H1 (cell line): ENCODE results near the gene AHRR. TPM values are rescaled to one million over a fixed set of nuclear protein-coding genes. Genes with fewer than 3 reads are reported as not detected.

Source experiments
- CTCF ChIA-PET: fragments of 300-600 bp; sonication (Branson Sonifier 250); formaldehyde crosslinking; loops from one replicate; lab custom pipeline; 2021; ENCODE audit not compliant: partially characterized antibody; lab: Charles Lee
- POLR2A ChIA-PET: fragments of 300-600 bp; sonication (Branson Sonifier 250); formaldehyde crosslinking; loops from one replicate; lab custom pipeline; 2021; ENCODE audit warnings: inconsistent platforms; ENCODE audit not compliant: partially characterized antibody; lab: Charles Lee
- DNase-seq, 2 experiments: peaks; one replicate each; pipeline versions ENCODE4 v3.0.0 to v3.0.0-alpha.2; 2010 to 2022; ENCODE audit warnings: low spot score in 2 of 2, low read depth in 1 of 2, mixed read lengths in 1 of 2
- FAIRE-seq: peaks from 2 replicates; lab custom pipeline; 2011; peaks lifted over from hg19 to GRCh38; lab: Jason Lieb, UNC
- H2AFZ ChIP-seq: 2 replicates; pipeline ENCODE4 v1.8.1; 2012; ENCODE audit warnings: low read length, inconsistent platforms
- H2AK5ac ChIP-seq: 2 replicates; pipeline ENCODE4 v1.6.1; 2013; ENCODE audit warnings: low read depth, low read length
- H2BK120ac ChIP-seq: replicated peaks from 2 replicates; pipeline ENCODE3; 2013; ENCODE audit warnings: low read depth, low read length, inconsistent platforms
- H2BK12ac ChIP-seq: 2 replicates; pipeline ENCODE4 v1.6.1; 2013; ENCODE audit warnings: low read depth, low read length
- H2BK15ac ChIP-seq: 2 replicates; pipeline ENCODE4 v1.6.1; 2013; ENCODE audit warnings: low read length
- H2BK20ac ChIP-seq: 2 replicates; pipeline ENCODE4 v1.6.1; 2013; ENCODE audit warnings: low read length
- H2BK5ac ChIP-seq: 2 replicates; pipeline ENCODE4 v1.6.1; 2013; ENCODE audit warnings: low read depth, low read length
- H3K14ac ChIP-seq: 2 replicates; pipeline ENCODE4 v1.6.1; 2013; ENCODE audit warnings: inconsistent platforms; ENCODE audit not compliant: insufficient read length
- H3K18ac ChIP-seq: 2 replicates; pipeline ENCODE4 v1.6.1; 2013; ENCODE audit warnings: low read length; ENCODE audit errors: extremely low read depth
- H3K23ac ChIP-seq: 2 replicates; pipeline ENCODE4 v1.6.1; 2013; ENCODE audit warnings: inconsistent platforms; ENCODE audit not compliant: insufficient read length
- H3K23me2 ChIP-seq: 2 replicates; pipeline ENCODE4 v1.6.1; 2013; ENCODE audit warnings: low read depth, low read length
- H3K27ac ChIP-seq: 2 replicates; pipeline ENCODE4 v1.6.1; 2011; ENCODE audit warnings: low read depth, low read length, inconsistent platforms
- H3K27me3 ChIP-seq, 4 experiments: replicated peaks in 1 of 4; 1 replicate in 1 of 4; 2 replicates in 3 of 4; pipeline versions ENCODE4 v1.6.1 to v1.8.1; 2011 to 2013; ENCODE audit warnings: low read length in 3 of 4, mild to moderate bottlenecking in 3 of 4, inconsistent platforms in 2 of 4, mixed read lengths in 2 of 4, moderate library complexity in 1 of 4; ENCODE audit not compliant: control insufficient read depth in 3 of 4, insufficient read depth in 3 of 4; ENCODE audit errors: extremely low read depth in 1 of 4
- H3K36me3 ChIP-seq, 4 experiments: 2 replicates each; pipeline versions ENCODE4 v1.6.1 to v1.8.1; 2011 to 2013; ENCODE audit warnings: mild to moderate bottlenecking in 4 of 4, low read length in 3 of 4, moderate library complexity in 2 of 4, control low read depth in 1 of 4, inconsistent platforms in 1 of 4; ENCODE audit not compliant: insufficient read depth in 4 of 4, control insufficient read depth in 2 of 4
- H3K4ac ChIP-seq: replicated peaks from 2 replicates; pipeline ENCODE3; 2013; ENCODE audit warnings: low read length, low read depth, mixed read lengths, inconsistent platforms; ENCODE audit not compliant: insufficient read length
- H3K4me1 ChIP-seq, 4 experiments: replicated peaks in 1 of 4; 1 replicate in 1 of 4; 2 replicates in 3 of 4; pipeline versions ENCODE4 v1.6.1 to v1.8.1; 2011 to 2013; ENCODE audit warnings: low read length in 3 of 4, inconsistent platforms in 2 of 4, mixed read lengths in 1 of 4; ENCODE audit not compliant: insufficient read depth in 4 of 4, control insufficient read depth in 3 of 4
- H3K4me2 ChIP-seq, 2 experiments: 2 replicates each; pipeline versions ENCODE4 v1.6.1 to v1.8.1; 2011 to 2013; ENCODE audit warnings: low read depth in 2 of 2, low read length in 2 of 2, control low read depth in 1 of 2, inconsistent platforms in 1 of 2, mild to moderate bottlenecking in 1 of 2; ENCODE audit not compliant: insufficient read depth in 1 of 2
- H3K4me3 ChIP-seq, 4 experiments: fragments of 200-600, 300-600 bp in 1 of 4; sonication (generic), shearing (Covaris generic), sonication (Bioruptor Twin) in 1 of 4; 2 replicates each; pipeline versions ENCODE4 v1.5.1 to v1.8.1; 2011 to 2016; ENCODE audit warnings: low read length in 4 of 4, low read depth in 3 of 4, control low read depth in 2 of 4, inconsistent platforms in 2 of 4, mild to moderate bottlenecking in 2 of 4, mixed read lengths in 1 of 4, moderate library complexity in 1 of 4; ENCODE audit not compliant: insufficient read depth in 2 of 4; ENCODE audit errors: extremely low read depth in 1 of 4
- H3K56ac ChIP-seq: replicated peaks from 2 replicates; pipeline ENCODE3; 2013; ENCODE audit warnings: low read depth, mild to moderate bottlenecking, mixed read lengths, low read length, inconsistent platforms; ENCODE audit not compliant: insufficient read length
- H3K79me1 ChIP-seq: 2 replicates; pipeline ENCODE4 v1.6.1; 2013; ENCODE audit warnings: low read depth, low read length, control low read depth
- H3K79me2 ChIP-seq, 2 experiments: 2 replicates each; pipeline versions ENCODE4 v1.6.1 to v1.8.1; 2012 to 2013; ENCODE audit warnings: low read length in 2 of 2, mild to moderate bottlenecking in 2 of 2, inconsistent platforms in 1 of 2; ENCODE audit not compliant: insufficient read depth in 2 of 2, control insufficient read depth in 1 of 2
- H3K9ac ChIP-seq, 4 experiments: replicated peaks in 1 of 4; 1 replicate in 1 of 4; 2 replicates in 3 of 4; pipeline versions ENCODE4 v1.6.1 to v1.8.1; 2011 to 2013; ENCODE audit warnings: low read depth in 3 of 4, low read length in 3 of 4, control low read depth in 2 of 4, mild to moderate bottlenecking in 2 of 4, moderate library complexity in 2 of 4, inconsistent platforms in 1 of 4; ENCODE audit errors: extremely low read depth in 1 of 4
- H3K9me3 ChIP-seq, 2 experiments: 2 replicates each; pipeline versions ENCODE4 v1.6.1 to v1.8.1; 2012 to 2013; ENCODE audit warnings: mild to moderate bottlenecking in 2 of 2, moderate library complexity in 2 of 2, control low read depth in 1 of 2, inconsistent platforms in 1 of 2, low read depth in 1 of 2, low read length in 1 of 2, mixed read lengths in 1 of 2; ENCODE audit not compliant: insufficient read depth in 2 of 2
- H4K20me1 ChIP-seq, 2 experiments: replicated peaks in 1 of 2; 2 replicates each; pipeline versions ENCODE3 to v1.8.1; 2011 to 2013; ENCODE audit warnings: inconsistent platforms in 2 of 2, low read length in 2 of 2, mild to moderate bottlenecking in 1 of 2; ENCODE audit not compliant: insufficient read depth in 2 of 2, control insufficient read depth in 1 of 2
- H4K5ac ChIP-seq: 2 replicates; pipeline ENCODE4 v1.6.1; 2013; ENCODE audit warnings: low read length, low read depth, mixed read lengths, inconsistent platforms; ENCODE audit not compliant: insufficient read length
- H4K8ac ChIP-seq: 2 replicates; pipeline ENCODE4 v1.8.0; 2013; ENCODE audit warnings: mild to moderate bottlenecking, moderate library complexity, low read length, inconsistent platforms; ENCODE audit not compliant: insufficient read depth; ENCODE audit errors: extremely low read depth
- H4K91ac ChIP-seq: replicated peaks from 2 replicates; pipeline ENCODE3; 2013; ENCODE audit warnings: low read length, mixed read lengths, inconsistent platforms; ENCODE audit not compliant: insufficient read length
- E2F6 ChIP-seq: IDR thresholded peaks from 2 replicates; pipeline ENCODE4 v1.6.1; 2012; ENCODE audit warnings: inconsistent platforms
- EP300 ChIP-seq, 2 experiments: IDR thresholded peaks; 1 replicate in 1 of 2; 2 replicates in 1 of 2; pipeline ENCODE4 v1.6.1; 2011 to 2012; ENCODE audit warnings: low read depth in 2 of 2, low read length in 2 of 2, mild to moderate bottlenecking in 2 of 2, borderline replicate concordance in 1 of 2, inconsistent platforms in 1 of 2, moderate library complexity in 1 of 2
- MAX ChIP-seq: IDR thresholded peaks from 2 replicates; pipeline ENCODE4 v1.6.1; 2012; ENCODE audit warnings: inconsistent platforms
- TEAD4 ChIP-seq: IDR thresholded peaks from 2 replicates; pipeline ENCODE4 v1.6.1; 2012; ENCODE audit warnings: low read depth, low read length, inconsistent platforms, mixed read lengths
- WGBS, 2 experiments: shearing (Covaris generic) in 1 of 2; methylation state at CpG; one replicate each; pipeline versions ENCODE4 v1.1.6 to v1.1.7; 2013 to 2015; ENCODE audit warnings: low lambda C conversion rate in 2 of 2, mixed read lengths in 2 of 2, inconsistent platforms in 1 of 2, low coverage in 1 of 2, missing lambda C conversion rate in 1 of 2; ENCODE audit not compliant: insufficient replicate concordance in 2 of 2, insufficient coverage in 1 of 2, insufficient read length in 1 of 2; ENCODE audit errors: extremely low coverage in 1 of 2, missing lambda C conversion rate in 1 of 2; 5-methylcytosine and 5-hydroxymethylcytosine counted together
- polyA plus RNA-seq, 7 experiments: library from polyadenylated mRNA; depleted of rRNA in 3 of 7; stranded (reverse) in 5 of 7; unstranded in 2 of 7; fragments of >200 nt in 5 of 7; fragments of 200-250 nt in 2 of 7; gene quantifications; 1 replicate in 5 of 7; 2 replicates in 1 of 7; 4 replicates in 1 of 7; pipeline versions ENCODE4 v1.2.1 to v1.2.3, GENCODE V29; 2011 to 2013; ENCODE audit warnings: missing spikeins in 2 of 7, mixed read lengths in 2 of 7
- total RNA-seq: library from RNA; stranded (reverse); fragmentation: NEBNext Ultra II Directional; extraction: Animal tissue kit (Norgen Biotek cat#: 25700); gene quantifications from 2 replicates; pipeline ENCODE4 v1.2.1, GENCODE V29; 2021

Gene AHRR
- total and polyA plus RNA-seq, 2 of the 8 experiments (the other 6 are each of a cell fraction or from before 2014, with no cell fraction given), result 0.41 to 0.80 TPM

GRCh38 chr5:345404-346195, 24.1 kb downstream of the AHRR start:
- H3K4ac ChIP-seq, result no peak overlapping the region
- TF ChIP-seq MAX, result peak; percentile 90
- no peak for TF ChIP-seq EP300 (IDR thresholded peaks at IDR 0.05; ENCODE audit: borderline replicate concordance in 1 of 2, low read depth in 2 of 2, low read length in 2 of 2)
- peak; percentile 78 for TF ChIP-seq E2F6
- TF ChIP-seq TEAD4, result no peak
- TF ChIP-seq, all 59 proteins: peak for 2
- peak overlapping the region in 1 of 2 experiments; percentile 32; a peak in 1 of 4 replicates for H3K4me2 ChIP-seq
- H3K9ac ChIP-seq, result peak overlapping the region in 1 of 4 experiments; percentile 4; a peak in 1 of 7 replicates
- peak overlapping the region; percentile 53 for H3K56ac ChIP-seq
- H3K27ac ChIP-seq, result no peak overlapping the region
- no peak overlapping the region for H4K91ac ChIP-seq
- H3K27me3 ChIP-seq, result peaks cover 0 to 18% (median 16%) of the 10 kb centered on the region in 4 experiments; a peak in 6 of 7 replicates
- H4K5ac ChIP-seq, result no peak overlapping the region
- H2AK5ac ChIP-seq, result 0 out of 2 replicates have a peak overlapping the region, but pooled peaks have one; percentile 93
- DNase-seq (peak in 1 of 2 experiments; percentile 56), FAIRE-seq (no peak)
- no peak overlapping the region for H3K14ac ChIP-seq
- no peak overlapping the region; the same call in 1 of the 2 replicates for H2BK15ac ChIP-seq
- H3K23me2 ChIP-seq, result peaks cover 16% of the 10 kb centered on the region; the same call in 1 of the 2 replicates
- H2BK12ac ChIP-seq, result peak overlapping the region; percentile 89; the same call in 1 of the 2 replicates
- no peak overlapping the region for H3K23ac ChIP-seq
- H4K8ac ChIP-seq, result no peak overlapping the region; the same call in 1 of the 2 replicates
- 69% methylated on average over 20 of the region's 22 CpGs; no CpG with 5 or more reads in 1 of the 2 experiments for WGBS, 2 experiments
- H3K36me3 ChIP-seq, result no peaks in the 10 kb centered on the region
- H3K79me1 ChIP-seq, result no peaks in the 10 kb centered on the region
- no peak overlapping the region for H2BK20ac ChIP-seq
- ChIA-PET POLR2A (interaction anchor here (0.5 to 0.6 kb wide), 2 partner anchors 43 to 146 kb away, joined by 3 read pairs; no protein-coding TSS in a partner anchor), CTCF (interaction anchor here (0.6 to 1.6 kb wide), 8 partner anchors 10 to 87 kb away, joined by 3 to 10 read pairs (median 3); no protein-coding TSS in a partner anchor)
- no peak overlapping the region for H3K4me3 ChIP-seq
- H2BK5ac ChIP-seq, result no peak overlapping the region; the same call in 1 of the 2 replicates
- no peak overlapping the region; the same call in 1 of the 2 replicates for H2AFZ ChIP-seq
- H4K20me1 ChIP-seq, result peaks cover 0 to 3% of the 10 kb centered on the region in 2 experiments
- H2BK120ac ChIP-seq, result no peak overlapping the region
- H3K9me3 ChIP-seq, result no peaks in the 10 kb centered on the region; a peak in 1 of 4 replicates
- H3K79me2 ChIP-seq, result no peaks in the 10 kb centered on the region
- H3K18ac ChIP-seq, result no peak overlapping the region
- peaks cover 0 to 14% (median 7%) of the 10 kb centered on the region in 4 experiments; a peak in 6 of 7 replicates for H3K4me1 ChIP-seq
